GM18861 (cell line): Measurements from ENCODE around the gene TP63.
A peak's percentile ranks its signal among the peaks of the same experiment; 100 is the strongest.
"Not testable (repeated sequence)": the region's sequence is repeated elsewhere in the genome, so short reads cannot be mapped to it uniquely, and the experiment has no call there.

Source experiments
- ATAC-seq: cut with Tn5 transposase; IDR thresholded peaks from one replicate; pipeline ENCODE4 v1.9.1; 2021; ENCODE audit not compliant: unreplicated experiment

The TP63 gene

DNA sequence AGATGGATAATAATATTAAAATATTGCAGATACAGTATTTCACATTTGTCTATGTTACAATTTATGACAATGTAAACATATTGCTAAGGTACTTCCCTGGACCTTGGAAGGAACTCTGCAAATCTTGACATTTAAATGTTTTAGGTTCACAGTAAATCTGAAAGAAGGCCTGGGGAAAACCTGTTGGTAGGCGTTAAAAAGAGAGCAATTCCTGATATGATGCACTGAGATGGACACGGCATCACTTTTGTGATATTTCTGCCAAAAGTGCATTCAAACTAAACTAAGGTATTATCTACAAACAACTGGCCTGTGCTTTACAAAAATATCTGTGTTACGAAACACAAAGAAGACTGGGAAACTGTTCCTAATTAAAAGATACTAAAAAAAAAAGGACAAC is 6.1 kb upstream of the TP63 start:
- no peak for ATAC-seq

- no peak for ATAC-seq
These were observed 5.6 kb upstream of the TP63 start for GRCh38 chr3:189625572-189625971.

- no peak for ATAC-seq
These were observed 4.9 kb upstream of the TP63 start for GRCh38 chr3:189626286-189626685.

GRCh38 chr3:189629803-189630455 is 1.3 kb upstream of the TP63 start:
- ATAC-seq = no peak

- peak; percentile 51 for ATAC-seq
These were observed 319 bp upstream of the TP63 start for GRCh38 chr3:189630767-189631372.

DNA sequence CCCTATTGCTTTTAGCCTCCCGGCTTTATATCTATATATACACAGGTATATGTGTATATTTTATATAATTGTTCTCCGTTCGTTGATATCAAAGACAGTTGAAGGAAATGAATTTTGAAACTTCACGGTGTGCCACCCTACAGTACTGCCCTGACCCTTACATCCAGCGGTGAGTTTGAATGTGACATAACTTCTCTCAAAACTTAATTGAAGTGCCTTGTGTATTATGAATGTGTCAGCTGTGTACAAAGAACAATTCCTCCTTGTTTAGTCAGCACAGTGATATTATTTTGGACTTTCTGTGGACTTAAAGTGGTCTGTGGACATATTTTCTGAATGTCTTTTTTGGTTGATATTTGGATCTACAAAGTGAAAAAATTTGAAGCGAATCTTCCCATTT is 220 bp downstream of the TP63 start:
- no peak for ATAC-seq

- no peak for ATAC-seq
These were observed 1.1 kb downstream of the TP63 start for GRCh38 chr3:189632242-189632641.

DNA sequence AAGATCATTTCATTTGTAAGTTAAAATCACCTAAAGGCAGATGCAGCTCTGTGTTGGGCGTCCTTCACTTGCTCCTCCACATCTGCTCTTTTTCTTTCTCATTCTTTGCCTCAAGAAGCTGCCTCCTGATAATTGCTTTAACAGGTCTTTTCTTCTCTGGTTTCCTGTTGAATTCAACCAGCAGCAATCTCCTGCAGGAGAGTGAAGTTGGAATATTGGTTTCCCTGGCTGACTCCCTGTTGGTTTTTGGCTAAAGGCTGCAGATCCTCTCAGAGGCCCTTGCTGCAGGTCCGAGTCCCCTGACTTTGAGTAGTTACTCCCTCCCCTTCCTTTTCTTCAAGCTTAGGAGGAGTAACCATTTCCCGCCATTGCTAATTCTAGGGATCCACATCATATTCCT is 4.2 kb downstream of the TP63 start:
- ATAC-seq = no peak

DNA sequence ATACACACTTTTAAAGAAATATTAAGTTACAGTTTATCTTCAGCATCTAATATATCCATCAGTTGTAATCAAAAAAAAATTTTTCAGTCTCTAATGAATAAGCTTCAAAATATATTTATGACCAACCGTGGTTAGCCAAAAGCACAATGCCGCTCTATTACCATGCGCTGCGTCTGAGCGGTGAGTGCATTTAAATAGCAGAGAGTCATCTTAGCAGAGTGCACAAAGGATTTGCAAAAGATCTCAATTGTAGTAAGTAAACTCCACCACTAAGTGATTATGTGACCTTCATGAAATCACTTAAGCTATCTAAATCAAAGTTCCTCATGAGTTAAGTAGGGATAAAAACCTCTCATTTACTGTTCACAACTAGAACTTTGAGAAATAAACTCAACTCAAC is 4.9 kb downstream of the TP63 start:
- no peak for ATAC-seq

DNA sequence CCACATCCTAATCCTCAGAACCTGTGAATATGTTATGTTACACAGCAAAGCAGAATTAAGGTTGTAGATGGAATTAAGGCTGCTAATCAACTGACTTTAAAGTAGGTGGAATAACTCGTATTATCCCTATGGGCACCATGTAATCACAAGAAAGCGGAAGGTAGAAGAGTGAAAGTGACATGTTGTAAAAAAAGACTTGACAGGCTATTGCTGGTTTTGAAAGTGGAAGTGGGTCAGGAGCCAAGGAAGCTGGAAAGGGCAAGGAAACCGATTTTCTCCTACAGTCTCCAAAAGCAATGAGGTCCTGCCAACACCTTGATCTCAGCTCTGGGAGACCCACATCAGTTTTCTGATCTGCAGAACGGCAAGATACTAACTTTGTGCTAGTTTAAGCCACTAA is 6.6 kb downstream of the TP63 start:
- no peak for ATAC-seq

- no peak for ATAC-seq
These were observed 7.3 kb downstream of the TP63 start for GRCh38 chr3:189638276-189639031.

DNA sequence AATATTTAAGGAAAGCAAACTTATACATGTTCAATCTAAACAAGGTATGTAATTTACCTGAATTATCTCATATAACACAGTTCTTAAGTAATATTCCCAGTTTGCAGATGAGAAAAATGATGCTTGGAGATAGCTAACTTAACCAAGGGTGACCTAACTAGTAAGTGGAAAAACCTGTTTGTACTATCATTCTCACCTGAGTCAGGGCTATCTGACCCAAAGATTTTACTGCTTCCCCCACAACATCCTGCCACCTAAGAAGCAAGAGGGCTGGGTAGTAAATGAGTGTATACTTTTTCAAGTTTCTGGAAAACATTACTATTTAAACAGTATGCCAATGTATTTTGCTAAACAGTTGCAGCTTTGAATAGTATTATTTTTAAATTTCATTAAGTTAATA is 10.6 kb downstream of the TP63 start:
- ATAC-seq = no peak

DNA sequence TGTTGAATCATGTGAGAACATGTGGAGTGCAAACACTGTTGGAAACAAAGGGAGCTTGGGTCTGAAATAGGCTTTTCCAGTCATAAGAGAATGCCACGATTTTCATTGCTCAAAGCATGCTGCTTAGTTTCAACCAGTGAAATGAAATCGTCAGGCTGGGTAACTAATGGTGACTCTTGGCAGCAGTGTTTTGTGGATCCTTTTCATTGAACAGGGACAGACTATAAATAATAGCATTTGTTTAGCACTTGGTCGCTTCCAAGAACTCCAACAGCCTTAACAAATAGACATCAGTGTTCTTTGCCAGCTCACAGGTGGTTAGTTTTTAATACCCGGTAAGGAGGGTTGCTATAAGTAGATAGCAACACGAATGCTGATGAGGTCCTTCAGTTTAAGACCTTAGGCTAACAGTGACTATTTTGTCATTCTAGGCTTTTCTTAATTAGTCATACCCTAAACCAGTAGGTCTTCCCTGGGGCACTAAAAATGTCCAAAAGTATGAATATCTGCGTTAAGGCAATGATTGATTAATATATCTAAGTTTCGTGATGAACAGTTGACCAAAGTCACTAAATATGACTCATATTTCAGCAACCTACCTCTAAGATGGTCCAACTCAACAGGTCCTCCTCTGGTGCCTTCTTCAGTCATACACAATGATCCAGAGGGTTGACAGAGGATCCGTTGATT is 15.8 kb downstream of the TP63 start:
- no peak for ATAC-seq

DNA sequence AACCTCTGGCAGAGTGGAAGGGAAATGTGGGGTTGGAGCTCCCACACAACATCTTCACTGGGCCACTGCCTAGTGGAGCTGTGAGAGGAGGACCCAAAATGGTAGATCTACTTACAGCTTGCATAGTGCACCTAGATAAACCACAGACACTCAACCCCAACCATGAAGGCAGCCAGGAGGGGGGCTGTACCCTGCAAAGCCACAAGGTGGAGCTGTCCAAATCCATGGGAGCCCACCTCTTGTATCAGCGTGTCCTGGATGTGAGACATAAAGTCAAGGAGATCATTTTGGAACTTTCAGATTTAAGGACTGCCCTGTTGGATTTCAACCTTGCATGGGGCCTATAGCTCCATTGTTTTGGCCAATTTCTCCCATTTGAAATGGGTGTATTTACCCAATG is 20.9 kb downstream of the TP63 start:
- no peak for ATAC-seq

DNA sequence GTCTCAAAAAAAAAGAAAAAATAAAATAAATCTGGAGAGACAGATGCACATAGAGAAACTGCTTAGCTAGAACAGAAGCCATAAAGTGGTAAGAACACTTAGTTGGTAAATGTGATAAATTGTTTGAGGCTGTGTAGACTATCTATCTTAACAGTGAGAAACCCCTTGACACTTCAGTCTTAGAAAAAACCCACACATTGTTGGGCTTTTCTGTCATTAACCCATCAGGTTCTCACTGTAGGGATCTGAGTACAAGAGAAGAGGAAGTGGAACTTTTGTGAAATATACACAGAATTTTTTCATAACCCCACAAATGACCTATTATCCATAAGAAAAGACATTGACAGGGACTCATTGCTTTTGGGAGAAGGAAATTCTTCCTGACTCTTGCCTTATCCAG is 24.4 kb downstream of the TP63 start:
- no peak for ATAC-seq

GRCh38 chr3:189659571-189659970 is 28.4 kb downstream of the TP63 start:
- ATAC-seq = no peak

DNA sequence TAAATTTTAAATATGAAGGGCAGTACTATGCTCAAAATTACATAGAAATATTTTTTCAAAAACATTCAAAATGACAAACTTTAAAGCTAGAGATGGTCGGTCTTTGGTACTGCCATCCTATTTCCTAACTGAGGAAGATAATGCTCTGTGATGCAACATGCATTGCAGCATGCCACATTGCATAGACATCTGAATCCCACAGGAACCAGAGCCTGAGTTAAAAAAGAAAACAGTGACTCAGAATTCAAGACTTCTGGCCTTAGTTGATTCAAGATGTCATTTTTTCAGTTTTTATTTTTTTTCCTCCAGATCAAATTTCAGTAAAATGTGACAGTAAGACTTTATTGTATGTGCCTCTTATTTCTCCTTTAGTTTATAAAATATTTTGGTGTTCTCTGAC is 33.1 kb downstream of the TP63 start:
- ATAC-seq = no peak

GRCh38 chr3:189672346-189672745 is 41.2 kb downstream of the TP63 start:
- ATAC-seq = not testable (repeated sequence)

- ATAC-seq = peak; percentile 70
These were observed 42.3 kb downstream of the TP63 start for GRCh38 chr3:189673535-189673934.

DNA sequence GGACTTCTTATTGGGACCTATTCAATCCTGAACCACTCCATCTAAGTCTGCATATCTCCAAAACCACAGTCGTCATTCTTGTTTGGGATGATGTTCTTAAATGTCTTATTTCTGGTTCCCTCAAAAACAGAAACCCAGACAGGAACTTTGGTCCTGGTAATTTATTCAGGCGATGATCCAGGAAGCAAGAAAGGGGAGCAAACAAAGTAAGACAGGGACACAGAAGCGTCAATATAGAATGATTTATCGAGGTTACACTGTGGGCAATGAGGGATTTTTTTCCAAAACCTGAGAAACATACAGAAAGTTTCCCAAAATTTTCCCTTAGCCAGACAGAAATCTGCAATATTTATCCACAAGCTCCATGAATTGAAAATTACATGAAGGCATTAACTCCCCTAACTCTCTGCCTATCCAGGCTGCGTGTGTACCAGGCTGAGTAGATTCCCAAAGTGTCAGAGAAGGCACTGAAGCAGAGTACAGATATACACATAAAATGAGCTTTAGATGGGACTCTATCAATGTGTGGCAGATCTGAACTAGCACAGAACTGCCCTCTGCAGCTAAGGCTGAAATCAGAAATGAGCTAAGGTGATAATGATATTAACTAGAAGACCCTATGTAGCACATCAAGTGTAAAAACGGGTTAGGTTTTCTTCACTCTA is 43.2 kb downstream of the TP63 start:
- ATAC-seq = no peak

- peak; percentile 71 for ATAC-seq
These were observed 46.5 kb downstream of the TP63 start for GRCh38 chr3:189677667-189678066.
